ENCODE results near the gene BIN1. TPM values are rescaled to one million over a fixed set of nuclear protein-coding genes. Genes with fewer than 3 reads are reported as not detected.

Gene BIN1
- total RNA-seq, 1 donor from 2014 or later, result 182 TPM

DNA sequence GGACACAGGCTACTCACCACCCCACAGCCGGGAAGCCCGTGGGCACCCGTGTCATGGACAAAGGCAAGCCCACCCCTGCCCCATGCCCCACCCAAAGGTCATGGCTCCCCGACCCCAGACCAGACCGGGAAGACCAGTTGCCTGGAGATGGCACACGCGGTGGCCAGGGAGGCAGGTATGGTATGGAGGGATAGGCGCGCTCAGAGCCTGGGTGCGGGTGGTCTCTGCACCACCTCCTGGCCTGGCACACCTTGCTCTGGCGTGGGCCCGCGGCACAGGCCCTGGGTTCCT is 51.2 kb downstream of the BIN1 start:
- no peak for DNase-seq (ENCODE audit: low spot score)
- Mint-ChIP-seq H3K4me1 (ENCODE audit: unreplicated experiment) (peaks cover 30% of the 10 kb centered on the region), H3K4me3 (ENCODE audit: unreplicated experiment) (no peak overlapping the region), H3K27me3 (ENCODE audit: unreplicated experiment) (peaks cover 31% of the 10 kb centered on the region), H3K9me3 (ENCODE audit: unreplicated experiment) (no peaks in the 10 kb centered on the region), H3K36me3 (ENCODE audit: low read depth, unreplicated experiment) (peaks cover 28% of the 10 kb centered on the region), H3K27ac (ENCODE audit: unreplicated experiment) (no peak overlapping the region)
- TF ChIP-seq, protein P1, sequence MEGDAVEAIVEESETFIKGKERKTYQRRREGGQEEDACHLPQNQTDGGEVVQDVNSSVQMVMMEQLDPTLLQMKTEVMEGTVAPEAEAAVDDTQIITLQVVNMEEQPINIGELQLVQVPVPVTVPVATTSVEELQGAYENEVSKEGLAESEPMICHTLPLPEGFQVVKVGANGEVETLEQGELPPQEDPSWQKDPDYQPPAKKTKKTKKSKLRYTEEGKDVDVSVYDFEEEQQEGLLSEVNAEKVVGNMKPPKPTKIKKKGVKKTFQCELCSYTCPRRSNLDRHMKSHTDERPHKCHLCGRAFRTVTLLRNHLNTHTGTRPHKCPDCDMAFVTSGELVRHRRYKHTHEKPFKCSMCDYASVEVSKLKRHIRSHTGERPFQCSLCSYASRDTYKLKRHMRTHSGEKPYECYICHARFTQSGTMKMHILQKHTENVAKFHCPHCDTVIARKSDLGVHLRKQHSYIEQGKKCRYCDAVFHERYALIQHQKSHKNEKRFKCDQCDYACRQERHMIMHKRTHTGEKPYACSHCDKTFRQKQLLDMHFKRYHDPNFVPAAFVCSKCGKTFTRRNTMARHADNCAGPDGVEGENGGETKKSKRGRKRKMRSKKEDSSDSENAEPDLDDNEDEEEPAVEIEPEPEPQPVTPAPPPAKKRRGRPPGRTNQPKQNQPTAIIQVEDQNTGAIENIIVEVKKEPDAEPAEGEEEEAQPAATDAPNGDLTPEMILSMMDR (IDR thresholded peaks at IDR 0.05; ENCODE audit: unreplicated experiment), result no peak

DNA sequence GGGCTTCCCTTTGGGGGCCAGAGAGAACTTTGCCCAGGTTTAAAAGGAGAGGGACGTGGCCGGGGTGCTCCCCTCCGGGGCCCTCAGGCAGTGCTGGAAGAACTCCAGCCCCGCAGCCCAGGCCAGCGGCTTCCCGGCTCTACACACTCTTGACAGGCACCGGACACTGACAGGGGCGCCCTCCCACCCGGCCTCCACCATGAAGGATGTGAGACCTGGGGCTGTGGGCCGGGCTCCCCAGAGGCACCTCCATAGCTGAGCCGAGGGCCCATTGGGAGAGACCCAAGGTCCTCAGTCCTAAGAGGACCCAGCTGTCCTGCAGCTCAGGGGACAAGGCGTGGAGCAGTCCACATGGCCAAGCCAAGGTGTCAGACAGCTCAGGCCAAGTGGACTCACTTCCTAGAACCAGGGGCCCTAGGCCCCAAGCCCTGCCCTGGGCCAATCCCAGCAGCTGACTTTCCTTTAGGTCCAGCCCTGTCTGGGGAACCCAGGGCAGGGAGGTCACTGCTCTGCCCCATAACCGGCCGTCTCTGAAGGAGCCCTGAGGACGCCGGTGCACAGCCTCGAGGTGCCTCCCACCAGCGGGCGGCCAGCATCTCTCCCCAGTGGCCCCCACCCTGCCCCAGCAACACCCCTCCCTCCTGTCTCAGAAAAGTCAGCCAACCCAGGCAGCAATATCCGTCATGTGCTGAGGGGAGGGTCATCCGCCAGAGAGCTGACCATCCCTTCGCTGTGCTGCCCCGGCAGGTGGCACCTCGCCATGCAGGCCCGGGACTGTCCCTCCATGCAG is 51.8 kb downstream of the BIN1 start:
- peaks cover 27% of the 10 kb centered on the region for H3K4me1 Mint-ChIP-seq (ENCODE audit: unreplicated experiment)
- no peak for DNase-seq (ENCODE audit: low spot score)
- TF ChIP-seq, protein P1 (IDR thresholded peaks at IDR 0.05; ENCODE audit: unreplicated experiment), result no peak

DNA sequence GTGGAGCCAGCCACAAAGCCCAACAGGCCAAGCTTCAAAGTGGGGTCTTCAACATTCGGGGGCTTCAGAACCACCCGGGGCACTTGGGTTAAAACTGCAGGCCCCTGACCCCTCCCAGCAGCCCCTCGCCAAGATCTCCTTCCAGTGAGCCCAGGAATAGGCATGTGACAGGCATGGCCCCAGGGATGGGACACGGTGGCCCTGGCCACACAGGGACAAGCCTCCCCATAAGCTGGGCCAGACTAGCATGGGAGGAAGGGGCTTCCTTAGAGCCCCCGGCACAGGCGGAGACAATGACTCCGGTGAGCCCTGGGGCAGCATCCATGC is 52.4 kb downstream of the BIN1 start:
- peaks cover 30% of the 10 kb centered on the region for H3K27me3 Mint-ChIP-seq (ENCODE audit: unreplicated experiment)
- DNase-seq (ENCODE audit: low spot score), result no peak
- H3K27ac Mint-ChIP-seq (ENCODE audit: unreplicated experiment), result peak overlapping the region; percentile 43
- H3K4me1 Mint-ChIP-seq (ENCODE audit: unreplicated experiment), result peaks cover 22% of the 10 kb centered on the region
- no peak overlapping the region for H3K4me3 Mint-ChIP-seq (ENCODE audit: unreplicated experiment)
- no peaks in the 10 kb centered on the region for H3K9me3 Mint-ChIP-seq (ENCODE audit: unreplicated experiment)
- TF ChIP-seq, protein P1 (IDR thresholded peaks at IDR 0.05; ENCODE audit: unreplicated experiment), result no peak
- peaks cover 28% of the 10 kb centered on the region for H3K36me3 Mint-ChIP-seq (ENCODE audit: low read depth, unreplicated experiment)

More for the DNA sequence above, 51.8 kb downstream of the BIN1 start:
- H3K4me3 Mint-ChIP-seq (ENCODE audit: unreplicated experiment), result no peak overlapping the region
- peaks cover 28% of the 10 kb centered on the region for H3K36me3 Mint-ChIP-seq (ENCODE audit: low read depth, unreplicated experiment)
- no peak overlapping the region for H3K27ac Mint-ChIP-seq (ENCODE audit: unreplicated experiment)
- H3K9me3 Mint-ChIP-seq (ENCODE audit: unreplicated experiment), result no peaks in the 10 kb centered on the region
- peaks cover 32% of the 10 kb centered on the region for H3K27me3 Mint-ChIP-seq (ENCODE audit: unreplicated experiment)

DNA sequence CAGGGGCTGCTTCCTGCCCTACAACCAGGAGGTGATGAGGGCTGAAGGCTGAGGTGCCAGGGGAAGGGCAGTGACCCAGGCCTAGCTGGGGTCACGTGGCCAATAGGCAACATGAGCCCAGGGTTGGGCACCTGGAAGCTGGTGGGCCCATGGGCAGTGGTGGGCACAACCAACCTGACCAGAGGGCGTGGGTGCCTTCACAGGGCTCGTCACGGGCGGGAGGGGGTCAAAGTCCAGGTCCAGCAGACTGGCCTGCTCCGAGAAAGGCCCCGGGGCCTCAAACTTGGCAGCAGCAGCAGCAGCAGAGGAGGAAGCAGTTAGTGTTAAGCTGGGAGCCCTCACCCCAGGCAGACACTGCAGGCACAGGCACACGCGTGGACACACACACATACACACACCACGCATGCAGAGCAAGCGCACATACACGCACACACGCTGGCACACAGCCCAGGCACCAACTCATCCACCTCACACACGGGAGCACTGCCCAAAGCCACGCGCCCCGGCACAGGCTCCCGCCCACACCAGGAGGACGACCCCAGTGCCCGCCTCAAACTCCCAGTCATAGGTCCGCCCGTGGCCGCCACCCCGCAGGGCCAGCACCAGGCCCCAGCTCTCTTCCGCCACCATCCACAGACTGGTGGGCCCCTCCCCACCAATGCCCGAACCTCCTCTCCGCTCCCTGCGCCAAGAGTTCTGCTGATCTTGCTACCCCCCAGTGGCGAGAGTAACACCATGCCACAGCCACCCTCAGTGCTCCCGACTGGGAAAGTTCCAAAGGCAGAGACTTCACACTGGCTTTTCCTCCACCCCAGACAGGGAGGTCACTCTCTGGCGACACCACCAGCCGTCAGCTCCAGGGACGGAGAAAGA is 53.0 kb downstream of the BIN1 start:
- H3K4me1 Mint-ChIP-seq (ENCODE audit: unreplicated experiment), result peaks cover 16% of the 10 kb centered on the region
- TF ChIP-seq, protein P1 (IDR thresholded peaks at IDR 0.05; ENCODE audit: unreplicated experiment), result no peak
- peak overlapping the region; percentile 43 for H3K27ac Mint-ChIP-seq (ENCODE audit: unreplicated experiment)
- H3K36me3 Mint-ChIP-seq (ENCODE audit: low read depth, unreplicated experiment), result peaks cover 23% of the 10 kb centered on the region
- no peaks in the 10 kb centered on the region for H3K9me3 Mint-ChIP-seq (ENCODE audit: unreplicated experiment)
- DNase-seq (ENCODE audit: low spot score), result no peak
- H3K4me3 Mint-ChIP-seq (ENCODE audit: unreplicated experiment), result peak overlapping the region; percentile 56
- H3K27me3 Mint-ChIP-seq (ENCODE audit: unreplicated experiment), result peaks cover 26% of the 10 kb centered on the region
